Activated CD8-positive, alpha-beta memory T cell treated with anti-CD3 and anti-CD28 coated beads for 24 hours (primary cell): ENCODE data around the gene ZFAND6.

ENCODE experiments used
- DNase-seq: peaks from one replicate; pipeline ENCODE4 v3.0.0-alpha.2; 2020

Gene ZFAND6

GRCh38 chr15:80052597-80053304 is 6.7 kb upstream of the ZFAND6 start:
- no peak for DNase-seq

GRCh38 chr15:80055933-80056332 is 3.5 kb upstream of the ZFAND6 start:
- DNase-seq = no peak

- DNase-seq = no peak
Measured at GRCh38 chr15:80058044-80058443, 1.4 kb upstream of the ZFAND6 start.

- DNase-seq = no peak
Measured at GRCh38 chr15:80059786-80060355, 395 bp downstream of the ZFAND6 start.

- peak; percentile 67 for DNase-seq
Measured at GRCh38 chr15:80060356-80061006, 1.0 kb downstream of the ZFAND6 start.

- no peak for DNase-seq
Measured at GRCh38 chr15:80061582-80061981, 2.1 kb downstream of the ZFAND6 start.

- no peak for DNase-seq
Measured at GRCh38 chr15:80066912-80067311, 7.4 kb downstream of the ZFAND6 start.

- no peak for DNase-seq
Measured at GRCh38 chr15:80068578-80068977, 9.1 kb downstream of the ZFAND6 start.

GRCh38 chr15:80070840-80071239 is 11.4 kb downstream of the ZFAND6 start:
- no peak for DNase-seq

GRCh38 chr15:80071652-80072051 is 12.2 kb downstream of the ZFAND6 start:
- no peak for DNase-seq

GRCh38 chr15:80072285-80072994 is 13.0 kb downstream of the ZFAND6 start:
- DNase-seq = no peak

- DNase-seq = no peak
Measured at GRCh38 chr15:80073197-80073596, 13.7 kb downstream of the ZFAND6 start.

GRCh38 chr15:80076321-80077318 is 17.1 kb downstream of the ZFAND6 start:
- no peak for DNase-seq

GRCh38 chr15:80081390-80081789 is 21.9 kb downstream of the ZFAND6 start:
- DNase-seq = no peak

GRCh38 chr15:80087104-80087503 is 27.6 kb downstream of the ZFAND6 start:
- DNase-seq = no peak

GRCh38 chr15:80090041-80090440 is 30.6 kb downstream of the ZFAND6 start:
- DNase-seq = no peak

GRCh38 chr15:80090879-80091503 is 31.5 kb downstream of the ZFAND6 start:
- DNase-seq = no peak

GRCh38 chr15:80093854-80094418 is 34.5 kb downstream of the ZFAND6 start:
- no peak for DNase-seq

- no peak for DNase-seq
Measured at GRCh38 chr15:80095511-80095910, 36.0 kb downstream of the ZFAND6 start.

GRCh38 chr15:80095969-80096368 is 36.5 kb downstream of the ZFAND6 start:
- DNase-seq = no peak

GRCh38 chr15:80098341-80098740 is 38.9 kb downstream of the ZFAND6 start:
- DNase-seq = no peak

- no peak for DNase-seq
Measured at GRCh38 chr15:80099241-80099640, 39.8 kb downstream of the ZFAND6 start.
